HG03520 (cell line): Measurements from ENCODE around the gene ERCC3.

Experiments used
- ATAC-seq: cut with Tn5 transposase; IDR thresholded peaks from one replicate; pipeline ENCODE4 v1.9.1; 2021; ENCODE audit warnings: mild to moderate bottlenecking, moderate library complexity; ENCODE audit not compliant: unreplicated experiment

ERCC3 gene

GRCh38 chr2:127293748-127294562 is at the start of gene ERCC3:
Gene ERCC3 (minus strand): TSS chr2:127294144. CDS start chr2:127294081, 63 bp downstream.
- ATAC-seq, result peak; percentile 99

DNA sequence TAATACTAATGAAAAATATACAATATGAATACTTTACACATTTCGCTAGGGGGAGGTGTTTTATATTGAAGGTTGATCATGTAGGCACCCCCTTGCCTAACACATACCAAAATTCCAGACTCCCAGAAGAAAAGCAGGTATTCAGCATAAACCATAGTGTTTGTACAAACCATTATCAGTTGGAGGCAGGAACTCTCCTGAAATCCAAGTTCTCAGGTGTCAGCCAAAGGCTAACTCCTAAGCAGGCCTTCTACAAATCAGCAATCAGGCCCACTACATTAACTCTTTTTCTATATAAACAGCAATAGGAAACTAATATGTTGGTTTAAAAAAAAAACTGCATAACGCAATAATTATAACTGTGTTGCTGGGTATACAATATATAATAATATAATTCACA is 49.3 kb upstream of the ERCC3 start:
- no peak for ATAC-seq

DNA sequence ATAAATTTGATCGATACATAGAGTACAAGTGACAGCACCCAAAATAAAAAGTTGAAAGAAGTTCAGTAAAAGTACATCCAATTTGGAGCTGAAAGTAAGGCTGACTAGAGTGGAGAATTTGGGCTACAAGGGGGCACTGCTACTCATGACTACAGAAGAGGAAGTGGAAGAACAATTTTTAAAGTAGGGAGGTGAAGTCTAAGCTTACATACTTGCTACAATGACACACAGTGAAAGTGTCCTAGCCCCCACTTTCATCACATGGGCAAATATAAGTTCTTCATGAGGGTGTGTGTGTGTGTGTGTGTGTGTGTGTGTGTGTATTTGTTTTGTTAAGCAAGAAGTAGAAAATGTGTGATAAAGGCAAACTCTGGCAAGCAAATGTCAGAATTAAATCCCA is 48.2 kb upstream of the ERCC3 start:
- peak; percentile 63 for ATAC-seq

DNA sequence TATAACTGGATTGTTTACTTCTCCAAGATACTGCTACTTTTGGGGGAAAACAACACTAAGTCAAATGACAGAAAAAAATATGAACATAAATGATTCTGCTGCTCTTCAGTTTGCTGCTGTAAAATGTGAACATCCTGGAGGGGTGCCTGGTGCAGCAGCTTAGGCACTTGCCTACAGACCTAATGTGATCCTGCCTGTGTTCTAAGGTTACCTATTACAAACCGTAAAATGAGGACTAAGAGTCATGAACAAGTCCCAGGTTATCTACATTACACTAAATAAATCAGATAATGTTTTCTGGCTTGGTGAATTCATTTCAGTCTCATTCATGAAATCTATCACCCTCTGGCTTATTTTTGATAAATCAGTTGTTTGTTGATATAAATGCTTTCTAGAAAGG is 38.4 kb upstream of the ERCC3 start:
- no peak for ATAC-seq

GRCh38 chr2:127330753-127331152 is 36.8 kb upstream of the ERCC3 start:
- ATAC-seq, result no peak

DNA sequence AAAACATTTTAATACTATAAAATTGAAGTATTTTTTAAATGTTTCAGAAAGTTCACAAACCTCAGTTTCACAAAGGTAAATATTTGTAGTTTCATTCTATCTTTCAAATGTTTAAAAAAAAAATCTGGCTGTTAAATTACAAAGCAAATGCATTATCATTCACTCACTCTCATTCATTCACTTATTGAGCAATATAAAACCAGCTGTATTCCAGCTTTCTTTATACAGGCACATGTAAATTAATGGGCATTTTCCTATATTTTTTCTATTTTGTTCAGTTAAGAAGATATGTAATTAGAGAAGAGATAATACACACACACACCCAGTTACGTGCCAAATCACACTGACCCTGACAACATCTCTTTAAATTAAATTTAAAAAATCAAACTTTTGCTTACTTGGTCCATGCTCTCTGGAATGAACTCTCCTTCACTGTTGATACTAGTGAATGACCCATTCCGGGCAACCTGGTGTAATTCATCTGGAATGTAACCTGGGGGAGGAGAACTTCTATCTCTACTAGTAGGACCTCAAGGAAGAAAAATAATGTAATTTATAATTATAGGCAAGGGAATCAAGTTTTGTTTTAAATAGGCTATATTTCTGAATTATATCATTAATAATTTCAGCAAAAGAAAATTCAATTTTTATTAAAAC is 32.5 kb upstream of the ERCC3 start:
- ATAC-seq, result no peak

DNA sequence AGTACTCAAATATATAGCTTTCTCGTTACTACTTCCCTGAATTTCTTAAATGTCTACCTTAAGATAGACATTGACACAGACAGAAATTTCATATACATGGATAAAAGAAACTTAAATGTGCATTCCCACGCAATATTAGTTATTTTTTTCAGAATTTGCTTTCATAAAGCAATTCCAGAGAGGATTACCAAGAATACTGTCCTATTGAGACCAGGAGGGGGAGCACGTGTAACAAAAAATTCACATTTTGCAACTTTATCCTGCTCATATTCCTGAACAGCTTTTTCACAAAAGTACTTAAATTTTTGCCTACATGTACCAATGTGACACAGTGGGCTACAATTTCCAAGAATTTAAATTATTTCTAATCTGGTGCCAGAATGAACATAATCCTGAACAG is 30.7 kb upstream of the ERCC3 start:
- ATAC-seq, result no peak

DNA sequence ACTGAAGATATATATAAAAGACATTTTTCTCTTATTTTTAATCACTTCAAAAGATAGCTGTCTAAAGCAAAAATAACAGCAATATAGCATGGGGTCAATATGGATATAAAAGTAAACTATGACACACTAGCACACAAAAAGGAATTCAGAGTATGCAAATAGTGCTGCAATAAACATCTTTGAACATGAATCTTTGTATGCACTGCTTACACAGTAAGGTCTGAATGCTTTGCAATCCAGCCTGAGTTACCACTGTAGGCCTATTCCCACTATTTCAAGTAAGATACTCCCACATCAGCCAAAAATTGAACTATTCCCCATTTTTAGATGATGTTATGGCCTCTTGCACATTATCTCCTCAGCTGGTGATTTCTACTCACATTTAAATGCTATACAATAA is 27.4 kb upstream of the ERCC3 start:
- no peak for ATAC-seq

DNA sequence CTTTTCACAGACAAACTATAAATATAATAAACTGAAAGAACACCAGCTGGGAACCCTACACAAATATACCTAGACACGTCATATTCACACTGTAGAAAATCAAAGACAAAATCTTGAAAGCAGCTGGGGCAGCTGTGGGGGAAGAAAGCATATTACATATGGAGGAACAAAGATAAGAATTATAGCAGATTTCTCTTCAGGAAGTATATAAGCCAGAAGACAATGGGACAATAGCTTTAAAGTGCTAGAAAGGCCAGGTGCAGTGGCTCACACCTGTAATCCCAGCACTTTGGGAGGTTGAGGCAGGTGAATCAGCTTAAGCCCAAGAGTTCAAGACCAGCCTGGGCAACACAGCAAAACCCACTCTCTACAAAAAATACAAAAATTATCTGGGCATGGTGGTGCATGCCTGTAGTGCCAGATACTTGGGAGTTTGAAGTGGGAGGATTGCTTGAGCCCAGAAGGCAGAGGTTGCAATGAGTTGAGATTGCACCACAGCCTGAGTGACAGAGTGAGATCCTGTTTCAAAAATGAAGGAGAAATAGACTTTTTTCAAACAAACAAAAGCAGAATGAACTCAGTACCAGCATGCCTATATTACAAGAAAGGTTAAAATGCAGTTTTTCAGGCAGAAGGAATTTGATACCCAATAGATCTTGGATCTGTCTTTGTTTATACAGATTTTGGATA is 26.8 kb upstream of the ERCC3 start:
- no peak for ATAC-seq

- ATAC-seq, result no peak
These were observed 26.1 kb upstream of the ERCC3 start for GRCh38 chr2:127320067-127320466.

GRCh38 chr2:127314193-127314988 is 20.4 kb upstream of the ERCC3 start:
- no peak for ATAC-seq

- peak; percentile 95 for ATAC-seq
These were observed 19.5 kb upstream of the ERCC3 start for GRCh38 chr2:127313406-127313805.

DNA sequence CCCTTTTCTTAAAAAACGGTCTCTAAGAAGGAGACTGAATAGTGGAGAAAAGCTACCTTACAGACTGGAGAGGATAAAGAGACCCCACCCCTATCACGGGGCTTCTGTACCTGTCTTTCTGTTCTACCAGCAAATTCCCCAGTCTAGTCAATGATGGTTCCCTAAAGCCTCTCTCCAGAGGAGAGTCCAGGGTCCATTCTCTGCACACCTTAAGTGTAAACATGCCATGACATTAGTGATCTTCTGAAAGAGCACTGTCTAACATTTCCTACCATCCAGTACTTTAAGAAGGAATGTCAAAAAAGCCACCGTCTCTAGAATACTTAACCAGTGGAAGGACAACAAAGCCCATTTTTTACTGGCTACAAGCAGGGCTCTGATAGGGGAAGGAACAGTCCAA is 17.0 kb upstream of the ERCC3 start:
- no peak for ATAC-seq

DNA sequence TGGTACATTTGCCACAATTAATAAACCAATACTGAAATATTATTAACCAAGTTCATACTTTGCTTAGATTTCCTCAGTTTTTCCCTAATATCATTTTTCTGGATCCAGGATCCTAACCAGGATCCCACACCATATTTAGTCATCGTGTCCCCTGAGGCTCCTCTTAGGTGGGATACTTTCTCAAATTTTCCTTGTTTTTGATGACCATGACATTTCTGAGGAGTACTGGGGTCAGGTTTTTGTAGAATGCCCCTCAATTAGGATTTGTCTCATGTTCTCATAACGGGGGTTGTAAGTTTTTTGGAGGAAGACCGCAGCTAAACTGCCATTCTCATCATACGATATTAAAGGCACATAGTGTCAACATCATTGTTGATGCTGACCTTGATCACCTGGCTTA is 15.5 kb upstream of the ERCC3 start:
- no peak for ATAC-seq

DNA sequence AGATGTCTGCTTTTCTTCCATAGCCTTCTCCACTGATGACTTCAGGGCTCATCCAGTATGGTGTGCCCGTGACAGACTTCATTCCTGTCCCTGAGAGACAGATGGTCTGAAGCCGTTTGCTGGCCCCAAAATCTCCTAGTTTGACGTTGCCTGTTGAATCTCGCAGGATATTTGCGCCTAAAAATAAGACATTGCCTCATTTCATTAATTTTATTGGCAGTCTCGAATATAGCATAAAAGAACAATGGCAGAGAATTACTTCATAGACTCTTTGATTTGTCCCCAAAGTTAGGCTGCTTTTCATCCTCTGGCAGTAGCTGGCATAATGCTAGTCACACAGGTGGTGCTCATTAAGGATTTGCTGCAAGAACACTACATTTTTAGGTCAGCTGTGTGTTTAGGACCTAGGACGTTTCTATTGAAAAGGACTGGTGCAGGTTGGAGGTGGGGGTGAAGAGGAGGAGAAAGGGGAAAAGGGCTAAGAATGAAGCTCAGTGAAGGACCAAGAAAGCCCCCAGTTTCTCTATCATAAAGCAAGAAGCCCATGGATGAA is 14.7 kb upstream of the ERCC3 start:
- ATAC-seq, result no peak

- ATAC-seq, result no peak
These were observed 12.1 kb upstream of the ERCC3 start for GRCh38 chr2:127305990-127306585.

GRCh38 chr2:127302168-127302567 is 8.2 kb upstream of the ERCC3 start:
- no peak for ATAC-seq

GRCh38 chr2:127293386-127293747 is 577 bp downstream of the ERCC3 start:
- no peak for ATAC-seq

DNA sequence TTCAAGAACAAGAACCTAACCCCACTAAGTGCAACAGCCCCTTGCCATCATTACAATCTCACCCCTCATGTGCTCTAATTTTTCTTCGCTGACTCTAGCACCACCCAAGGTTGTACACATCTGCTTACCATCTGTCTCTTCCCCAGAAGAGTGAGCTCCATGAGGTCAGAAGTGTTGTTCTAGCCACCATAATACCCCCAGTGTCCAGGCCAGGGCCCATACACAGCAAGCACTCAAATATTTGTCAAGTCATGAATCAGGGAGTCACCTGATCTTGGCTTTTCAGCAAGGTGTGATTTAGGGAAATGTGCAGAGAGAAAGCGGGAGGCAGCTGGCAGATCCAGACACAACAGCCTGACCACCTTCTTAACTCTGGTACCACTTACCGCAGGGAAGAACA is 5.7 kb downstream of the ERCC3 start:
- no peak for ATAC-seq

DNA sequence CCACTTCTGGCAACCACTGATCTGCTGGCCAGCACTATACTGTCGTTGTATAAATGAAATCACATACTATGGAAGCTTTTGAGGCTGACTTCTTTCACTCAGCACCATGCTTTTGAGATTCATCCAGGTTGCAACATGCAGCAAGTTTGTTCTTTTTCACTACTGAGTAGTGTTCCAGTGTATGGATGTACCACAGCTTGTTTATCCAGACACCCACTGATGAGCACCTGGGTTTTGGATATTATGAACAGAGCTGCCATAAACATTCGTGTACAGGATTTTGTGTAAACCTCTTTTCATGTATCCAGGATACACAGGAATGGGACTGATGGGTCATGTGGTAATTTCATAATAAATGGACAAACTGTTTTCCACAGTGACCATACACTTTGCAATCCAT is 10.7 kb downstream of the ERCC3 start:
- ATAC-seq, result no peak

GRCh38 chr2:127280693-127281092 is 13.3 kb downstream of the ERCC3 start:
- ATAC-seq, result no peak
